ENCODE results near the gene ELOB.

The ELOB gene

DNA sequence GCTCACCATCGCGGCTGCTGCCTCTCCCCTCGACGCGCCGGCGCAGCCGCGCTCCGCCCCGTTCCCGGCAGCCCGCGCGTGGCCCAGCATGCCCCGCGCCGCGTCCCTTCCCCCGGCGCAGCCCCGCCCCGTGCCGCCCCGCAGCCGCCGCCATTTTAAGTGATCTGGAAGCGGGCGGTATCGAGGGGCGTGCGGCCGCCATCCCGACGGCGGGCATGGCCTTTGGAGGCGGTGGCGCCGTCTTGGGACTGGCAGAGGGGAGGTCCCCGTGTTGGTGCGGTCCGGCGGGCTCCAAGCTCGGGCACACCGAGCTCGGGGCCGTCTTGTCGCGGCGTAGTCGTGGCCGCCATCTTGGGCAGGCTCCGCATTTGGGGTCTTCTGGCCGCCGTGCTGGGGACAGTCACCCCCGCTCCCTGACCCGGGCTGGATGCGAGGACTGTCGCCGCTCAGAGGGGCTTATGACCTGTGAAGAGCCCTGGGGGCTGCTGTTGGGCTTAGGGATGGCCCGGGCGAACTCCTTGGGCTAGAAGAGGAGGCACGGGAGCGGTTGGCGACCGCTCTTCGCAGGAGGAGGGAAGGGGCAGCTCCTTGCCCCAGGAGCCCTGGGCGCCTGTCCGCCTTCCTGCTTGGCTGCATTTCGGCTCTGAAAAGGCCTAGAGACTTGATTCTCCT, at the start of gene ELOB:
Gene ELOB, minus strand, starts transcription at position 50 of the 672 bp plus-strand sequence. Its CDS starts 41 bp downstream, at position 9.
- DNase-seq, result peak; percentile 91

GRCh38 chr16:2825906-2826305, 48.8 kb upstream of the ELOB start:
- no peak for DNase-seq

GRCh38 chr16:2825049-2825742, 48.1 kb upstream of the ELOB start:
- no peak for DNase-seq

DNA sequence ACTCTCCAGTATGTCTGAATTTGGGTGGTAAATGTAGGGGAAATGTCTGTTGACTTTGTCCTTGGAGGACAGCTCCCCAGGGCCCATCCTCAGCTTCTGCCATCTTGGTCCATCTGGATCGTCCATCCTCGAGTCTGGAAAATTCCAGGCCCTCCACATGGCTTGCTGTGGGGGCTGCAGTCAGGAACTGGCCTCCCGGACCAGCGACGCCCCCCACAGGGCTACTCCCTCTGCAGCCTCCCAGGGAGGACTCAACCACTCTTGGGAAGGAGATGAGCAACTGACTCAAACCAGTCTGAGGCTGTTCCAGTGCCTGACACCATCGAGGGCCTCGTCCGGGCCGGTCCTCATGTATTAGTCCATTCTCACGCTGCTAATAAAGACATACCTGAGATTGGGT, 47.5 kb upstream of the ELOB start:
- no peak for DNase-seq

GRCh38 chr16:2822496-2822895, 45.4 kb upstream of the ELOB start:
- no peak for DNase-seq

DNA sequence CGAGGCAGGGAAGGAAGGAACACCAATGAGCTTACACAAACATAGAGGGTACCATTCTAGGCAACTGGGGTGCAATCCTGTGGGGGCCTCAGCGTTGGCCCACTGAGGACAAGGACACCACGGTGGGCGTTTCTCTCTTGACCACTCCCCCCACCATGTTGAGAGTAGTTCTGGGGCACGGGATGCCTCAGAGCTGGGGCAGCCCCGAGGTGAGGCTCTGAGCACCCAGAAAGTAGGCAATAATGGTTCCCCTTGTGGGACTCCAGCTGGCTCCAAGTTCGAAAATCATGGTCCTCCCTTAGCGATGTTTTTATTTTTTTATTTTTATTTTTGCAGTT, 45.0 kb upstream of the ELOB start:
- no peak for DNase-seq

GRCh38 chr16:2821487-2822157, 44.5 kb upstream of the ELOB start:
- DNase-seq, result no peak

DNA sequence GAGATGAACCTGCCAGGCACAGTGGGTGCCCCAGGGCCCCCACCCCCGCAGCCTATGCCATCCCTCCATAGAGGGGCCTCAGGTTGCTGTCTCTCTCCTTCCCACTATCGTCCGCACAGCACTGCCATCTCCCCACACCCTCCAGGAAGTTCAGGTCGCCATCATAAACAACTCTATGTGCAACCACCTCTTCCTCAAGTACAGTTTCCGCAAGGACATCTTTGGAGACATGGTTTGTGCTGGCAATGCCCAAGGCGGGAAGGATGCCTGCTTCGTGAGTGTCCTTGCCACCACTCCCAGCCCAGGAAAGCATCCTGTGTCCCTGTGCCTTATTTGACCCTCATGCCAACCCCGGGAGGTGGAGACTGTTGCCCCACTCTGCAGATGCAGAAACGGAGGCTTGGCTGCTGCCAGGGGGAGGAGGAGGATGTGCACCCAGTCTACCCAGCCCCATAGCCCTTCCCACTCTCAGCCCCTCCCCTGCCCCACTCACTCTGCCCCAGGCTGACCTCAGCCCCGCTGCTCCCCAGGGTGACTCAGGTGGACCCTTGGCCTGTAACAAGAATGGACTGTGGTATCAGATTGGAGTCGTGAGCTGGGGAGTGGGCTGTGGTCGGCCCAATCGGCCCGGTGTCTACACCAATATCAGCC, 43.9 kb upstream of the ELOB start:
- DNase-seq, result no peak

GRCh38 chr16:2819939-2820835, 43.1 kb upstream of the ELOB start:
- DNase-seq, result no peak

GRCh38 chr16:2819179-2819938, 42.3 kb upstream of the ELOB start:
- no peak for DNase-seq

DNA sequence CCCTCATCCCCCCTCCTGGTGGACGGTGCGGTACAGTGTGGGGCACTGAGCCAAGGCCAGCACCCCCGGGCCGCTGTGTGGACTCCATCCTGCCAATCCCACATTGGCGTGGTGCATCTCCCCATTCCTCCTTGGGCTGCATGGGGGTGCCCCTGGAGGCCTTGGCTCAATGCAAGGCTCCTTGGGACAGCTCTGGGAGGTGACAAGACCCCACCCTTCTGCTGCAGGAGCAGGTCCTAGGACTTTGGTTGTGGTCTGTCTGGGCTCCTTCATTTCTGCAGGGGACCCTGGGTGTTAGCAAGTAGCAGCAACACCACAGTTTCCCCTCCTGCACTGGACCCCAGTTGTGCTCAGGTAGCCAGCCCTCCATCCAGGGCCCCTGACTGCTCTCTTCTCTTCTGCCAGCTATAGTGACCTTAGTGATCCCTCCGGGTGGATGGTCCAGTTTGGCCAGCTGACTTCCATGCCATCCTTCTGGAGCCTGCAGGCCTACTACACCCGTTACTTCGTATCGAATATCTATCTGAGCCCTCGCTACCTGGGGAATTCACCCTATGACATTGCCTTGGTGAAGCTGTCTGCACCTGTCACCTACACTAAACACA, 41.3 kb upstream of the ELOB start:
- DNase-seq, result no peak

- peak; percentile 26 for DNase-seq
These were observed 40.5 kb upstream of the ELOB start for GRCh38 chr16:2817340-2818271.

- peak; percentile 53 for DNase-seq
These were observed 39.8 kb upstream of the ELOB start, which contains the start of gene PRSS21 for GRCh38 chr16:2816751-2817339. PRSS21 (plus strand) TSS chr16:2817237; CDS start chr16:2817269, 32 bp downstream.

DNA sequence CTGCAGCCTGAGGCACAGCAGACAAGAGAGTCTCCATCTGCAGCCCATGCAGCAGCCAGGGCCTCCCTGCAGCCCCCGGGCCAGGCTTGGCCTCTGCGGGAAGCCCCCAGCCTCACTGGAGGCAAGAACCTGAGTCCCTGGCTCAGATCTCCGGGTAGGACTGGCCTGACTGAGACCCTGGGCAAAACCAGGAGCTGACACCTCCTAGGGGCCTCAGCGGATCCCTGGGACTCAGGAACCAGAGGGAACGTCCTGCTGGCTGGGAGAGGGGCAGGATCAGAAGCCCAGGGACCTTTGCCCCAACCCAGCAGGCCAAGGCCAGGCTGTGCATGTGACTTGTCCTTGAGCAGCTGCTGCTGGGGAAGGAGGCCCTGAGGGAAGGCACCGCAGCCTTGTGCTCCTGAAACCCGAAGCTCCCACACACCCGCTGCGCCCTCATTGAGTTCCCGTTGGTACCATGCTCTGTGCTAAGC, 38.3 kb upstream of the ELOB start:
- DNase-seq, result no peak

GRCh38 chr16:2814551-2815298, 37.6 kb upstream of the ELOB start:
- no peak for DNase-seq

- DNase-seq, result no peak
These were observed 36.7 kb upstream of the ELOB start for GRCh38 chr16:2813771-2814221.

DNA sequence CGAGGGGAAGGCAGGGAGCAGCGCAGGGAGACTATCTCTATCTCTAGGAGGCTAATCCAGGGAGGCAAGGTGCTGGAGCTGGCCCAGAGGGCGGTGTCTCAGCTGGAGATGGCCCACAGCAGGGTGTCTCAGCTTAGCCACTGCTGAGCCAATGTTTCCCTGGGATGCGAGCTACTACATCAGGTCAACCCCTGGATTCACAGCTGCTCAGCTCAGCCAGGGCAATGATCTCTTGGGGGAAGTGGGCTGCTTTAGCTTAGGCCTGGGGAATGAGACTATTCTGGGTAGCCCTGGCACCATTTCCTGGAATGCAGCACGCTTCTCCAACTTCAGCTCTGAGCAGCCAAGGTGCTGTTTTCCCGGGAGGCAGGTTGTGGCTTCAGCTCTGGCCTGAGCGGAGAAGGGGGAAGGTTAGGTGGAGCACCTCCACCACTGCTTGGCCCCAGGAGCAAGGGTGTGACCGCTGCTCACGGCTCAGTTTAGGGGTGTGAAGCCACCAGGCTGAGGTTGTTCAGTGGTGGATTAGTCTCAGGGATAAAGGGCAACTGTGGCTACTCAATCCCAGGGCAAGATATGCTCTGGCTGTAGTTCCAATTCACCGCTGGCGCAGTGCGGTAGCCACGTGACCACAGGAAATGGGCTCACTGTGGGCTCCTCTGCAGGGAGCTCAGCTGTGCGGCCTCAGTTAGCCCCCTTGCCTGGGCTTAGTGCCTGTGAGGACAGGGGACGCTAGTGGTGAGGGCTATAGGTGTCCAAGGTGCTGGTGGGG, 34.8 kb upstream of the ELOB start:
- no peak for DNase-seq

DNA sequence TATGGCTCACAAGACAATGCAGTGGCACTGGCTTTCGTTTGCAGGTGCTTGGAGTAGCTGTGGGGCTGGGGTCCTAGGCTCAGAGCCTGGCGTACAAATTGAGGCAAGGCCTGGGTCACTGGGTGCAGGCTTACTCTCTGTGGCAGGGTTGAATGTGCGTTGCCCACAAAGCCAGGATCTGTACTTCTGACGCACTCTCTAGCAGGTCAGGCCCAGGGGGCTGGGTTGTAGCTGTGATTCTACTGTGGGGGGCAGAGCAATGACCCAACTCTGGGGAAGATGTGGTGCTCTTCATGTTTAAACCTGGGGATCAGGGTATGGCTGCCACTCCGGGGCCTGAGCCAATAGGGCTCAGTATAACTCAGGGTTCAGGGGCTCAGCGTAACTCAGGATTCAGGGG, 33.6 kb upstream of the ELOB start:
- no peak for DNase-seq

Data from CD4-positive, alpha-beta T cell treated with Interleukin-17A for 4 hours (primary cell).